ENCODE data around the gene RNF123. TPM values are rescaled to one million over a fixed set of nuclear protein-coding genes. Genes with fewer than 3 reads are reported as not detected.
"Not testable (repeated sequence)": the region's sequence is repeated elsewhere in the genome, so short reads cannot be mapped to it uniquely, and the experiment has no call there.

The RNF123 gene
- total RNA-seq, 4 donors from 2014 or later: 12.8 to 28.4 (median 26.5) TPM

GRCh38 chr3:49675912-49676311, 13.4 kb upstream of the RNF123 start:
- 89 to 91% methylated on average over 5 to 11 of the region's 11 CpGs for WGBS, 2 donors
- TF ChIP-seq POLR2A (IDR thresholded peaks at IDR 0.05) (no peak), CTCF (IDR thresholded peaks at IDR 0.05) (no peak)
- no peak overlapping the region for H3K4me3 ChIP-seq (ENCODE audit: low read depth, poor library complexity, severe bottlenecking)

GRCh38 chr3:49680493-49681231, 8.7 kb upstream of the RNF123 start:
- TF ChIP-seq POLR2A (IDR thresholded peaks at IDR 0.05): no peak
- TF ChIP-seq CTCF (IDR thresholded peaks at IDR 0.05): no peak
- WGBS, 2 donors: 88 to 91% methylated on average over 7 of the region's 7 CpGs
- intact Hi-C loops (cut with DNase I; ENCODE audit: low total_unique reads): no loop called here
- H3K4me3 ChIP-seq (ENCODE audit: low read depth, poor library complexity, severe bottlenecking): no peak overlapping the region
- no peak for DNase-seq (ENCODE audit: low spot score in 2 of 2)

More at GRCh38 chr3:49675912-49676311, 13.4 kb upstream of the RNF123 start:
- no peak for DNase-seq (ENCODE audit: low spot score in 2 of 2)
- intact Hi-C loops (cut with DNase I; ENCODE audit: low total_unique reads): no loop called here

GRCh38 chr3:49681232-49681522, 8.2 kb upstream of the RNF123 start:
- no peak for TF ChIP-seq POLR2A (IDR thresholded peaks at IDR 0.05)
- no peak for TF ChIP-seq CTCF (IDR thresholded peaks at IDR 0.05)
- H3K4me3 ChIP-seq (ENCODE audit: low read depth, poor library complexity, severe bottlenecking): no peak overlapping the region
- intact Hi-C loops (cut with DNase I; ENCODE audit: low total_unique reads): no loop called here
- DNase-seq (ENCODE audit: low spot score in 2 of 2): no peak
- 93 to 100% methylated on average over 2 of the region's 2 CpGs for WGBS, 2 donors

- 75 to 93% methylated on average over 4 of the region's 4 CpGs for WGBS, 2 donors
- intact Hi-C loops (cut with DNase I; ENCODE audit: low total_unique reads): no loop called here
- no peak for DNase-seq (ENCODE audit: low spot score in 2 of 2)
- H3K4me3 ChIP-seq (ENCODE audit: low read depth, poor library complexity, severe bottlenecking): no peak overlapping the region
- TF ChIP-seq POLR2A (IDR thresholded peaks at IDR 0.05): no peak
Measured at GRCh38 chr3:49681543-49681942, 7.8 kb upstream of the RNF123 start.

- WGBS, 2 donors: 85 to 91% methylated on average over 6 of the region's 6 CpGs
- no peak overlapping the region for H3K4me3 ChIP-seq (ENCODE audit: low read depth, poor library complexity, severe bottlenecking)
- no peak for TF ChIP-seq POLR2A (IDR thresholded peaks at IDR 0.05)
- TF ChIP-seq CTCF (IDR thresholded peaks at IDR 0.05): no peak
- intact Hi-C loops (cut with DNase I; ENCODE audit: low total_unique reads): no loop called here
- DNase-seq (ENCODE audit: low spot score in 2 of 2): no peak
Measured at GRCh38 chr3:49683162-49683561, 6.2 kb upstream of the RNF123 start.

- DNase-seq (ENCODE audit: low spot score in 2 of 2); intact Hi-C loops (cut with DNase I; ENCODE audit: low total_unique reads); H3K4me3 ChIP-seq (ENCODE audit: low read depth, poor library complexity, severe bottlenecking): not testable (repeated sequence)
- 76 to 100% methylated on average over 1 to 2 of the region's 2 CpGs for WGBS, 2 donors
Measured at GRCh38 chr3:49684453-49684852, 4.9 kb upstream of the RNF123 start.

GRCh38 chr3:49685103-49685502, 4.3 kb upstream of the RNF123 start:
- H3K4me3 ChIP-seq (ENCODE audit: low read depth, poor library complexity, severe bottlenecking); DNase-seq (ENCODE audit: low spot score in 2 of 2); intact Hi-C loops (cut with DNase I; ENCODE audit: low total_unique reads): not testable (repeated sequence)
- 95% methylated on average over 10 of the region's 10 CpGs for WGBS, 2 donors

- H3K4me3 ChIP-seq (ENCODE audit: low read depth, poor library complexity, severe bottlenecking); intact Hi-C loops (cut with DNase I; ENCODE audit: low total_unique reads); DNase-seq (ENCODE audit: low spot score in 2 of 2): not testable (repeated sequence)
- 19% methylated on average over 18 of the region's 36 CpGs; no CpG with 5 or more reads in 1 of the 2 donors for WGBS, 2 donors
Measured at GRCh38 chr3:49685846-49686245, 3.5 kb upstream of the RNF123 start.

- H3K4me3 ChIP-seq (ENCODE audit: low read depth, poor library complexity, severe bottlenecking); intact Hi-C loops (cut with DNase I; ENCODE audit: low total_unique reads): not testable (repeated sequence)
- 0 to 5% methylated on average over 1 to 19 of the region's 29 CpGs for WGBS, 2 donors
- peak; percentile 31 to 89 for DNase-seq (ENCODE audit: low spot score in 2 of 2)
Measured at GRCh38 chr3:49686346-49686745, 3.0 kb upstream of the RNF123 start.

- H3K4me3 ChIP-seq (ENCODE audit: low read depth, poor library complexity, severe bottlenecking); intact Hi-C loops (cut with DNase I; ENCODE audit: low total_unique reads): not testable (repeated sequence)
- WGBS, 2 donors: 16 to 42% methylated on average over 11 to 37 of the region's 44 CpGs
- peak in 1 of 2 donors; percentile 44 for DNase-seq (ENCODE audit: low spot score in 2 of 2)
Measured at GRCh38 chr3:49686769-49687423, 2.5 kb upstream of the RNF123 start.

- DNase-seq (ENCODE audit: low spot score in 2 of 2); H3K4me3 ChIP-seq (ENCODE audit: low read depth, poor library complexity, severe bottlenecking); intact Hi-C loops (cut with DNase I; ENCODE audit: low total_unique reads): not testable (repeated sequence)
- 84 to 90% methylated on average over 12 of the region's 12 CpGs for WGBS, 2 donors
Measured at GRCh38 chr3:49687424-49687795, 1.9 kb upstream of the RNF123 start.
